Immature natural killer cell (primary cell): ENCODE data around the gene CENATAC. TPM values are rescaled to one million over a fixed set of nuclear protein-coding genes. Genes with fewer than 3 reads are reported as not detected.
A peak's percentile ranks its signal among the peaks of the same experiment; 100 is the strongest.
"Not testable (repeated sequence)": the region's sequence is repeated elsewhere in the genome, so short reads cannot be mapped to it uniquely, and the experiment has no call there.

Experiments used
- DNase-seq, 3 donors: peaks; one replicate each; pipeline ENCODE4 v3.0.0; 2022; ENCODE audit warnings: mixed read lengths in 1 of 3
- H3K27ac Mint-ChIP-seq, 6 donors: one replicate each; pipeline ENCODE4 v1.8.0; 2020; ENCODE audit warnings: mixed read lengths in 6 of 6, mild to moderate bottlenecking in 5 of 6, inconsistent platforms in 4 of 6, moderate library complexity in 3 of 6
- H3K27me3 Mint-ChIP-seq, 3 donors: one replicate each; pipeline ENCODE4 v1.8.0; 2020 to 2021; ENCODE audit warnings: low read depth in 3 of 3, mild to moderate bottlenecking in 3 of 3, mixed read lengths in 3 of 3, moderate library complexity in 3 of 3, inconsistent platforms in 1 of 3
- H3K36me3 Mint-ChIP-seq, 3 donors: one replicate each; pipeline ENCODE4 v1.8.0; 2020; ENCODE audit warnings: mixed read lengths in 3 of 3, inconsistent platforms in 2 of 3, mild to moderate bottlenecking in 2 of 3
- H3K4me1 Mint-ChIP-seq, 2 donors: one replicate each; pipeline ENCODE4 v1.8.0; 2020; ENCODE audit warnings: inconsistent platforms in 2 of 2, mild to moderate bottlenecking in 2 of 2, mixed read lengths in 2 of 2, moderate library complexity in 1 of 2
- H3K4me3 Mint-ChIP-seq, 5 donors: one replicate each; pipeline ENCODE4 v1.8.0; 2020; ENCODE audit warnings: mild to moderate bottlenecking in 5 of 5, mixed read lengths in 5 of 5, inconsistent platforms in 3 of 5, moderate library complexity in 3 of 5
- H3K9me3 Mint-ChIP-seq, 6 donors: one replicate each; pipeline ENCODE4 v1.8.0; 2020; ENCODE audit warnings: mild to moderate bottlenecking in 6 of 6, mixed read lengths in 6 of 6, inconsistent platforms in 4 of 6, moderate library complexity in 3 of 6
- polyA plus RNA-seq, 3 donors: library from polyadenylated mRNA; unstranded; fragments of 300-500 nt; fragmentation: Illumina TruSeq; gene quantifications; one replicate each; pipeline ENCODE4 v1.2.3, GENCODE V29; 2021

CENATAC gene
- polyA plus RNA-seq, 3 donors from 2014 or later, result 9.1 to 17.1 (median 10.5) TPM

- H3K4me3 Mint-ChIP-seq, result no peak overlapping the region
- peak overlapping the region in 4 of 6 donors; percentile 1 to 71 (median 56) for H3K27ac Mint-ChIP-seq
- H3K27me3 Mint-ChIP-seq, result peaks cover 0 to 3% (median 0%) of the 10 kb centered on the region in 3 donors
- no peak for DNase-seq
- H3K36me3 Mint-ChIP-seq, result peaks cover 23 to 51% (median 32%) of the 10 kb centered on the region in 3 donors
- H3K9me3 Mint-ChIP-seq, result no peaks in the 10 kb centered on the region
- H3K4me1 Mint-ChIP-seq, result peaks cover 22 to 26% of the 10 kb centered on the region in 2 donors
Measured at GRCh38 chr11:119012629-119013170, 14.8 kb downstream of the CENATAC start.

GRCh38 chr11:119014209-119014924 is 16.4 kb downstream of the CENATAC start:
- Mint-ChIP-seq H3K27ac (peak overlapping the region in 3 of 6 donors; percentile 3 to 62 (median 59)), H3K36me3 (peaks cover 16 to 42% (median 29%) of the 10 kb centered on the region in 3 donors), H3K9me3 (no peaks in the 10 kb centered on the region), H3K4me1 (peaks cover 39 to 41% of the 10 kb centered on the region in 2 donors), H3K27me3 (peaks cover 2 to 11% (median 7%) of the 10 kb centered on the region in 3 donors), H3K4me3 (no peak overlapping the region)
- DNase-seq, result no peak

DNA sequence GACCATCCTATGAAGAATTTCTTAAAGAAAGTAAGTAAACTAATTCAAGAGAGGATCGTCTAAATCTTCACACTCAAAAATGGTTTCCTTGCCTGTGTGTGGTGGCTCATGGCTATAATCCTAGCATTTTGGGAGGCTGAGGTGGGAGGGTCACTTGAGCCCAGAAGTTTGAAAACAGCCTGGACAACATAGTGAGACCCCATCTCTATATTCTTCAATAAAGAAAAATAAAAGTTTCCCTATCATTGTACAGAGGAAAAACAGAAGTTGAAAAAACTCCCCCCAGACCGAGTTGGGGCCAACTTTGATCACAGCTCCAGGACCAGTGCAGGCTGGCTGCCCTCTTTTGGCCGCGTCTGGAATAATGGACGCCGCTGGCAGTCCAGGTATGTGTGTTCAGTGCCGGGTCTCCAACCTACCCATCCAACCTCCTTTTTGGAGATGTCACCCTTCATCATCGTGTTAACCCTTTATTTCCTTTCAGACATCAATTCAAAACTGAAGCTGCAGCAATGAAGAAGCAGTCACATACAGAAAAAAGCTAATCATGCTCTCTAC is 17.2 kb downstream of the CENATAC start:
- Mint-ChIP-seq H3K9me3 (no peaks in the 10 kb centered on the region), H3K27me3 (peaks cover 2 to 11% (median 7%) of the 10 kb centered on the region in 3 donors), H3K36me3 (peaks cover 18 to 40% (median 24%) of the 10 kb centered on the region in 3 donors), H3K4me3 (peak overlapping the region in 1 of 5 donors; percentile 25), H3K4me1 (peaks cover 46 to 49% of the 10 kb centered on the region in 2 donors), H3K27ac (peak overlapping the region; percentile 58 to 99 (median 70))
- no peak for DNase-seq

GRCh38 chr11:119016216-119017009 is 18.5 kb downstream of the CENATAC start:
- Mint-ChIP-seq H3K4me1 (peaks cover 50 to 55% of the 10 kb centered on the region in 2 donors), H3K27me3 (peaks cover 2 to 11% (median 7%) of the 10 kb centered on the region in 3 donors), H3K9me3 (no peaks in the 10 kb centered on the region), H3K27ac (peak overlapping the region; percentile 16 to 99 (median 76)), H3K36me3 (peaks cover 11 to 34% (median 23%) of the 10 kb centered on the region in 3 donors), H3K4me3 (peak overlapping the region in 3 of 5 donors; percentile 13 to 100 (median 99))
- no peak for DNase-seq

- Mint-ChIP-seq H3K4me1 (peaks cover 54 to 60% of the 10 kb centered on the region in 2 donors), H3K4me3 (peak overlapping the region; percentile 93 to 100 (median 98)), H3K27me3 (peaks cover 2 to 11% (median 7%) of the 10 kb centered on the region in 3 donors), H3K27ac (peak overlapping the region; percentile 98 to 100 (median 100)), H3K36me3 (peaks cover 11 to 31% (median 24%) of the 10 kb centered on the region in 3 donors)
- H3K9me3 Mint-ChIP-seq, result not testable (repeated sequence)
- peak in 1 of 3 donors; percentile 17 for DNase-seq
Measured at GRCh38 chr11:119017377-119017776, 19.4 kb downstream of the CENATAC start.

DNA sequence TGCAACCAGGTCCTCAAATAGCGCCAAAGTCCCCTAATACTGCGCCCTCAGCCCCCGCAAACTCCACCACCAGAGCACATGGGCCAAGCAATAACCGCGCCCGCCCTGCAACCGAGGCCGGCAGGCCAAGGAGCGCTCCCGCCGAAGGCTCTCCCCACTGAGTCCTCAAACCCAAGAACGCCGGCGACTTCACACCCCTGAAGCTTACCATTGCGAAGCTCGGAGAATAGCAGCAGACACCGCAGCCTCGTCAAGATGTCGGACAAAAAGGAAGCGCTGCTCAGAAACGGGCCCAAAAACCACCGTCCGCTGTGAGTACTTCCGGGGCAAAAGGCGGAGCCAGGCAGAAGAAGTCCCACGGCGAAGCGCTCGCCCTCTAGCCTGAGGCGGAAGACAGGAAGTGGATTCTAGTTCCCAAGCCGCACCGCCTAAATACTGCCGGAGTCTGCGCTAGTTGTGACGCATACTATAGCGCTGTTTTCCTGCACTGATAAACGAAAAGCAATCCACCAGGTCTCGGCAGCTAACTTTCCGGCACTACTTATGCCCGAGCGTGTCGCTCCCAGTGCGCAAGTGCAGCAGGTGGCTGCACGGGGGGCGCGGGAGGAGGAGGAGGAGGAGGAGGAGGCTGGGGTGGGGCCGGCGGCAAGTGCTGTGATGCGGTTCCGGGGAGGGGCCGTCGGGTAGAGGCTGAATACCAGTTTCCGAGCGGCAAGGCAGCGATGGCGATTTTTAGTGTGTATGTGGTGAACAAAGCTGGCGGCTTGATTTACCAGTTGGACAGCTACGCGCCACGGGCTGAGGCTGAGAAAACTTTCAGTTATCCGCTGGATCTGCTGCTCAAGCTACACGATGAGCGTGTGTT is 20.4 kb downstream of the CENATAC start, which contains the start of the genes RPS25 and TRAPPC4:
TSS of gene RPS25 (minus strand) at position 270 of the 865 bp plus-strand sequence. CDS start at position 211, 59 bp downstream.
TSS of gene TRAPPC4 (plus strand) at position 693 of the 865 bp plus-strand sequence. CDS start at position 723, 30 bp downstream.
- Mint-ChIP-seq H3K4me3 (peak within 1 kb of the TSS; percentile 93 to 100 (median 98)), H3K4me1 (peaks cover 54 to 62% of the 10 kb centered on the region in 2 donors), H3K36me3 (peaks cover 13 to 27% (median 22%) of the 10 kb centered on the region in 3 donors), H3K27me3 (peaks cover 2 to 11% (median 7%) of the 10 kb centered on the region in 3 donors), H3K27ac (peak within 1 kb of the TSS; percentile 98 to 100 (median 100)), H3K9me3 (no peaks in the 10 kb centered on the region)
- DNase-seq, result peak; percentile 94 to 96 (median 96)

DNA sequence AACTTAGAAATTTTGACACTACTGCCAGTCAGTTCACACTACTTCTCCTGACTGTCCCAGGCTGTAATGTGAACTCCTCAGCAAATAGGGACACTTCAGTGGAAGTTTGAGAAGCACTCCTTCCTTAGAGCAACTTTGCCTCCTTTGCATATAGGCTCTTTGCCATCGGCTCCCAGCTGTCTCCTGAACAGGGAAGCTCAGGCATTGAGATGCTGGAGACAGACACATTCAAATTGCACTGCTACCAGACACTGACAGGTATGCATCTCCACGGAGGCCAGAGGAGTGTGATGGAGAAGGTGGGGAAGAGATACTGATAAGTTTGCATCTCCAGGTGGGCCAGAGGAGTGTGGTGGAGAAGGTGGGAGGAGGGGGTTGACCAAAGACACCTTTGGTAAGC is 22.1 kb downstream of the CENATAC start:
- H3K4me1 Mint-ChIP-seq, result peaks cover 61 to 67% of the 10 kb centered on the region in 2 donors
- DNase-seq, result no peak
- no peaks in the 10 kb centered on the region for H3K9me3 Mint-ChIP-seq
- peaks cover 2 to 8% (median 7%) of the 10 kb centered on the region in 3 donors for H3K27me3 Mint-ChIP-seq
- H3K4me3 Mint-ChIP-seq, result peak overlapping the region; percentile 93 to 100 (median 98)
- H3K36me3 Mint-ChIP-seq, result peaks cover 15 to 22% (median 17%) of the 10 kb centered on the region in 3 donors
- H3K27ac Mint-ChIP-seq, result peak overlapping the region; percentile 98 to 100 (median 100)

GRCh38 chr11:119021631-119022030 is 23.7 kb downstream of the CENATAC start:
- Mint-ChIP-seq H3K27ac (peak overlapping the region in 4 of 6 donors; percentile 22 to 59 (median 39)), H3K27me3 (peaks cover 2 to 8% (median 7%) of the 10 kb centered on the region in 3 donors), H3K9me3 (no peaks in the 10 kb centered on the region), H3K4me3 (peak overlapping the region in 3 of 5 donors; percentile 27 to 30 (median 30)), H3K36me3 (peaks cover 9 to 10% (median 9%) of the 10 kb centered on the region in 3 donors), H3K4me1 (peaks cover 48 to 52% of the 10 kb centered on the region in 2 donors)
- no peak for DNase-seq

- Mint-ChIP-seq H3K4me1 (peaks cover 28 to 31% of the 10 kb centered on the region in 2 donors), H3K27me3 (no peaks in the 10 kb centered on the region), H3K36me3 (peaks cover 9 to 10% (median 9%) of the 10 kb centered on the region in 3 donors), H3K9me3 (no peaks in the 10 kb centered on the region), H3K4me3 (no peak overlapping the region), H3K27ac (peak overlapping the region in 3 of 6 donors; percentile 3 to 80 (median 4))
- no peak for DNase-seq
Measured at GRCh38 chr11:119023741-119024140, 25.8 kb downstream of the CENATAC start.

- Mint-ChIP-seq H3K36me3 (peaks cover 9 to 10% (median 9%) of the 10 kb centered on the region in 3 donors), H3K4me3 (no peak overlapping the region), H3K27me3 (peaks cover 0 to under 1% (median 0%) of the 10 kb centered on the region in 3 donors), H3K27ac (peak overlapping the region in 4 of 6 donors; percentile 61 to 82 (median 80)), H3K4me1 (peaks cover 23 to 27% of the 10 kb centered on the region in 2 donors), H3K9me3 (no peaks in the 10 kb centered on the region)
- DNase-seq, result no peak
Measured at GRCh38 chr11:119024430-119025098, 26.6 kb downstream of the CENATAC start.

DNA sequence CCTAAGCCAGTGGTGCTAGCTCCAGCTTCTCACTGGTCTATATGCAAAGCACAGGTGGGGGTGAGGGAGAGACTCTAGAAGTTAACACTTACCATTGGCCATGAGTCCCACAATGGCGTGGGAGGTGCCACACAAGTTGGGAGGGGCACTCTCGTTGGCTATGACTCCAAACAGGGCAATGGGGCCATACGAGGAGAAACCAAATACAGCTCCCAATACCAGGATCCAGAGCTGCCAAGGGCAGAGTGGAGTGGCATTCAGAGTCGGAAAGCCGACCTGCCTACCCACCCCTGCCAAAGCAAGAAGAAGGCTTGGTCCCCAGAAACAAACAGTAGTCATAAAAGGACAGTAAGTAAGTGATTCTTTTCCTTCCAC is 27.1 kb downstream of the CENATAC start:
- Mint-ChIP-seq H3K4me3 (no peak overlapping the region), H3K27me3 (peaks cover 0 to 2% (median 0%) of the 10 kb centered on the region in 3 donors), H3K36me3 (peaks cover 6 to 10% (median 9%) of the 10 kb centered on the region in 3 donors), H3K9me3 (no peaks in the 10 kb centered on the region), H3K4me1 (peaks cover 23 to 27% of the 10 kb centered on the region in 2 donors), H3K27ac (peak overlapping the region in 3 of 6 donors; percentile 35 to 80 (median 60))
- DNase-seq, result no peak
